SH-SY5Y (cell line): ENCODE data around the gene PHACTR1.

Experiments used
- GATA2 ChIP-seq: IDR thresholded peaks from 2 replicates; pipeline ENCODE4 v1.6.1; 2011; ENCODE audit warnings: mild to moderate bottlenecking, low read depth, low read length
- GATA3 ChIP-seq: IDR thresholded peaks from 2 replicates; pipeline ENCODE4 v1.6.1; 2011; ENCODE audit warnings: low read depth, mild to moderate bottlenecking, low read length, moderate library complexity

DNA sequence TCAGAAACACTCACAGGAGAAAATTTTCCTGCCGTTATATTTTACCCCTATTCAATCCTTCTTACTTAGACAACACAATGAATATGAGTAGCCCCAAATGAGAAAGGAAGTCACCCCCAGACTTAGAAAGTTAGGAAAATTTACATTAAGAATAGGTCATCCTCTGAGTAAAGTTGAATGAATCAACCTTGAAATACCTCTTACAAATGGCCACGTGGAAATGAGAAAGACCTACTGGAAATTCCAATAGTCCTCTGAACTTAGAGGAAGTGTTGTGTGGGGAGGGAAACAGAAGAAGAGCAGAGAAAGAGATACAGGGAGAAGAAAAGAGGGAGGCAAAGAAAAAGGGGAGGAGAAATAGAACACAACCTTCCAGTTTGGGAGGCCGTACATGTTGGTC, 43.7 kb downstream of the PHACTR1 start:
- no peak for TF ChIP-seq GATA2
- TF ChIP-seq GATA3, result no peak
